ENCODE measurements around the gene TRIM9. TPM values are rescaled to one million over a fixed set of nuclear protein-coding genes. Genes with fewer than 3 reads are reported as not detected.

TRIM9 gene
- total and polyA plus RNA-seq, 4 donors = 0.08 to 1.3 (median 0.50) TPM

DNA sequence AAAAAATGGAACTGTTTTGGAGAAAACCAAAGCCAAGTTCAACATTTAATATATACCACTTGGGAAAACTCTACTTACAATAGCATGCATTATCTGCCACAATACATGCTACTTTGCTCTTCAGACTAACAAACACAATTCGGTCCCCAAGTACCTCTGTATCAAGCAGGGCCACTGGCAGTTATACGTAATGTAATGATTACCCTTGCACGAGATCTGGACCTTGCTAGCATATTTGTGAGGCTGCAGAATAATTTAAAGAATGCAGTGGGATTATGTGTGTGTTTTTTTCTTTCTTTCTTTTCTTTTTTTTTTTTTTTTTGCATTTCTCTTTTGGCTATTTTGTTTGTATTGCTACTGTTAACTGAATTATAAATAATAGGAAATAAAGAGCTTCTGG, 127.8 kb downstream of the TRIM9 start:
- H3K27me3 ChIP-seq (ENCODE audit: control insufficient read depth in 3 of 3, insufficient read depth in 3 of 3, low read length in 2 of 3) = peaks cover 0 to 2% (median 0%) of the 10 kb centered on the region in 3 donors
- ATAC-seq (ENCODE audit: insufficient read depth, low FRiP score) = no peak
- H3K9ac ChIP-seq (ENCODE audit: insufficient read depth in 1 of 2, low read length in 2 of 2) = no peak overlapping the region
- H3K36me3 ChIP-seq (ENCODE audit: control insufficient read depth in 4 of 4, insufficient read depth in 4 of 4, low read length in 4 of 4) = no peaks in the 10 kb centered on the region
- no peak overlapping the region for H3K27ac ChIP-seq (ENCODE audit: low read depth in 1 of 2, low read length in 1 of 2)
- H3K4me1 ChIP-seq (ENCODE audit: control insufficient read depth in 5 of 5, insufficient read depth in 5 of 5, low read length in 5 of 5) = peaks cover 0 to 23% (median 14%) of the 10 kb centered on the region in 5 donors
- H3K9me3 ChIP-seq (ENCODE audit: control insufficient read depth in 4 of 4, insufficient read depth in 3 of 4, low read length in 3 of 4) = no peaks in the 10 kb centered on the region
- no peak overlapping the region for H3K4me3 ChIP-seq
- no peak for DNase-seq
- WGBS, 2 donors = 61 to 81% methylated on average over 3 of the region's 3 CpGs
- TF ChIP-seq, protein P1, sequence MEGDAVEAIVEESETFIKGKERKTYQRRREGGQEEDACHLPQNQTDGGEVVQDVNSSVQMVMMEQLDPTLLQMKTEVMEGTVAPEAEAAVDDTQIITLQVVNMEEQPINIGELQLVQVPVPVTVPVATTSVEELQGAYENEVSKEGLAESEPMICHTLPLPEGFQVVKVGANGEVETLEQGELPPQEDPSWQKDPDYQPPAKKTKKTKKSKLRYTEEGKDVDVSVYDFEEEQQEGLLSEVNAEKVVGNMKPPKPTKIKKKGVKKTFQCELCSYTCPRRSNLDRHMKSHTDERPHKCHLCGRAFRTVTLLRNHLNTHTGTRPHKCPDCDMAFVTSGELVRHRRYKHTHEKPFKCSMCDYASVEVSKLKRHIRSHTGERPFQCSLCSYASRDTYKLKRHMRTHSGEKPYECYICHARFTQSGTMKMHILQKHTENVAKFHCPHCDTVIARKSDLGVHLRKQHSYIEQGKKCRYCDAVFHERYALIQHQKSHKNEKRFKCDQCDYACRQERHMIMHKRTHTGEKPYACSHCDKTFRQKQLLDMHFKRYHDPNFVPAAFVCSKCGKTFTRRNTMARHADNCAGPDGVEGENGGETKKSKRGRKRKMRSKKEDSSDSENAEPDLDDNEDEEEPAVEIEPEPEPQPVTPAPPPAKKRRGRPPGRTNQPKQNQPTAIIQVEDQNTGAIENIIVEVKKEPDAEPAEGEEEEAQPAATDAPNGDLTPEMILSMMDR (IDR thresholded peaks at IDR 0.05; ENCODE audit: control extremely low read depth, extremely low read depth) = no peak

DNA sequence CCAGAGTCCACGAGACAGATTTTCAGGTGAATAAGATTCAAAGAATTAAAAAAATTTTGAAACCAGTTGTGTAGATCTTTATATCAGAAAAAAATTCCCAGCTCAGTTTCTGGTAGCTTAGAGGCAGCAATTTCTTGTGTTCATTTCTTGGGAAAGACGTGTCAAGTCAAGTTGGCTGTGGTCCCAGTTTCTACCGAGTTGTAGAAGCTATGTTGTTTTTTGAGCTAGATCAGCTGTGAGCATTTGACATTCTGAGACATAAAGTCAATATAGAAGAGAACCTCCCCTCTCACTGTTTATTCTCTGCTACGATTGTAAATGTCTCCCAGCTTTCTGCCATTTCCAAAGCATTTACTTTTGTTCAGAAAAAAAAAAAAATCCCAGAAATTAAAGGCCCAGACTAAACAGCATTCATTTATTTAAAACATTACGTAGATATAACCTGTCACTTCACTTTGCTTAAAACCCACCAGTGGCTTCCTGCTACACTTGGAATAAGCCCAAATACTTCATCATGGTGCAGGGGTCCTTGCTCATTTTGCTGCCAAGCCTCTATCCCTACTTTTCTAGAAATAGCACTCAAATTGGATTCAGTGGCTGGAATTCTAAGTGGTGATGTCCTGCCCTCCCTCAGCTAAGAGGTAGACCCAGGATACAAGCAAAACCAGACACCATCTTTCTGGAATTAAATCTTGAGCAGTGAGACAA, 130.1 kb downstream of the TRIM9 start:
- no peak overlapping the region for H3K27ac ChIP-seq (ENCODE audit: low read depth in 1 of 2, low read length in 1 of 2)
- DNase-seq = peak; percentile 95 to 100 (median 100)

DNA sequence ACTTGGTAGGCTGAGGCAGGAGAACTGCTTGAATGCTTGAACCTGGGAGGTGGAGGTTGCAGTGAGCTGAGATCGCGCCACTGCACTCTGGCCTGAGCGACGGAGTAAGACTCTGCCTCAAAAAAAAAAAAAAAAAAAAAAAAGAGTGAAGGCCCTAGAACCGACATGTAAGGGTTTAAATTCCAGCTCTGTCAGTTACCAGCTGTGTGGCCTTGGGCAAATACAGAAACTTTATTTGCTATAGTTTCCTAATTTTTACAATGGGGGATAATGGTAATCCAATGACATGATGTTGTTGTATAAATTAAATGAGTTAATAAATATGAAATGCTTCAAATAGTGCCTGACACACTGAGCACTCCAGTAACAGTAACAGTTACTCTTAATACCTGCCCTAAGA, 131.0 kb downstream of the TRIM9 start:
- Histone ChIP-seq H3K9me3 (ENCODE audit: control insufficient read depth in 4 of 4, insufficient read depth in 3 of 4, low read length in 3 of 4) (no peaks in the 10 kb centered on the region), H3K36me3 (ENCODE audit: control insufficient read depth in 4 of 4, insufficient read depth in 4 of 4, low read length in 4 of 4) (no peaks in the 10 kb centered on the region), H3K27ac (ENCODE audit: low read depth in 1 of 2, low read length in 1 of 2) (no peak overlapping the region), H3K9ac (ENCODE audit: insufficient read depth in 1 of 2, low read length in 2 of 2) (no peak overlapping the region), H3K4me1 (ENCODE audit: control insufficient read depth in 5 of 5, insufficient read depth in 5 of 5, low read length in 5 of 5) (peaks cover 0 to 43% (median 14%) of the 10 kb centered on the region in 5 donors), H3K4me3 (no peak overlapping the region), H3K27me3 (ENCODE audit: control insufficient read depth in 3 of 3, insufficient read depth in 3 of 3, low read length in 2 of 3) (no peaks in the 10 kb centered on the region)
- ATAC-seq (ENCODE audit: insufficient read depth, low FRiP score) = no peak
- 95% methylated on average over 5 of the region's 5 CpGs for WGBS, 2 donors
- no peak for DNase-seq
- TF ChIP-seq, protein P1 (IDR thresholded peaks at IDR 0.05; ENCODE audit: control extremely low read depth, extremely low read depth) = no peak

More for the DNA sequence above, 130.1 kb downstream of the TRIM9 start:
- Histone ChIP-seq H3K4me1 (ENCODE audit: control insufficient read depth in 5 of 5, insufficient read depth in 5 of 5, low read length in 5 of 5) (peaks cover 0 to 38% (median 14%) of the 10 kb centered on the region in 5 donors), H3K9ac (ENCODE audit: insufficient read depth in 1 of 2, low read length in 2 of 2) (no peak overlapping the region), H3K36me3 (ENCODE audit: control insufficient read depth in 4 of 4, insufficient read depth in 4 of 4, low read length in 4 of 4) (no peaks in the 10 kb centered on the region), H3K9me3 (ENCODE audit: control insufficient read depth in 4 of 4, insufficient read depth in 3 of 4, low read length in 3 of 4) (no peaks in the 10 kb centered on the region), H3K27me3 (ENCODE audit: control insufficient read depth in 3 of 3, insufficient read depth in 3 of 3, low read length in 2 of 3) (peaks cover 0 to 2% (median 0%) of the 10 kb centered on the region in 3 donors), H3K4me3 (no peak overlapping the region)
- TF ChIP-seq, protein P1 (IDR thresholded peaks at IDR 0.05; ENCODE audit: control extremely low read depth, extremely low read depth) = no peak
- 25 to 34% methylated on average over 5 of the region's 5 CpGs for WGBS, 2 donors
- ATAC-seq (ENCODE audit: insufficient read depth, low FRiP score) = no peak
